ENCODE data around the gene CLASP1. TPM values are rescaled to one million over a fixed set of nuclear protein-coding genes. Genes with fewer than 3 reads are reported as not detected.

The CLASP1 gene
- total RNA-seq, 1 experiment from 2014 or later = 45.9 TPM

GRCh38 chr2:121513597-121514333 lies 135.5 kb downstream of the CLASP1 start:
- Histone ChIP-seq H3K9ac (ENCODE audit: extremely low read depth, insufficient read length, low read length) (no peak overlapping the region), H3K14ac (ENCODE audit: insufficient read depth, low read length) (no peak overlapping the region), H2BK20ac (ENCODE audit: low read depth, low read length, poor library complexity, severe bottlenecking) (no peak overlapping the region), H3K23me2 (ENCODE audit: insufficient read length, low read depth, low read length, poor library complexity, severe bottlenecking) (no peaks in the 10 kb centered on the region), H4K91ac (ENCODE audit: insufficient read length, low read depth, low read length) (no peak overlapping the region), H3K56ac (ENCODE audit: insufficient read length, low read depth, low read length) (no peak overlapping the region), H3K79me1 (ENCODE audit: insufficient read depth, low read depth, low read length, poor library complexity, severe bottlenecking) (no peaks in the 10 kb centered on the region), H3K23ac (ENCODE audit: insufficient read length, low read depth, low read length) (no peak overlapping the region), H3K4me1 (ENCODE audit: insufficient read depth, low read length) (no peaks in the 10 kb centered on the region), H3K4ac (ENCODE audit: low read depth, low read length) (no peak overlapping the region), H4K8ac (replicated peaks; ENCODE audit: insufficient read length, low read depth, low read length) (no peak overlapping the region), H2BK5ac (ENCODE audit: insufficient read length, low read length) (no peak overlapping the region), H3K9me3 (ENCODE audit: control insufficient read depth, low read depth, low read length) (no peaks in the 10 kb centered on the region), H3K27me3 (ENCODE audit: insufficient read depth, low read length) (no peaks in the 10 kb centered on the region), H2BK120ac (ENCODE audit: low read depth, low read length, poor library complexity, severe bottlenecking) (no peak overlapping the region), H2BK15ac (ENCODE audit: low read depth, low read length) (no peak overlapping the region), H3K27ac (ENCODE audit: insufficient read length, low read depth, low read length) (no peak overlapping the region), H2AK5ac (ENCODE audit: insufficient read length, low read length) (no peak overlapping the region), H4K5ac (ENCODE audit: insufficient read length, low read depth, low read length) (no peak overlapping the region), H4K20me1 (ENCODE audit: control insufficient read depth, insufficient read depth, insufficient read length) (no peaks in the 10 kb centered on the region), H3K4me2 (ENCODE audit: insufficient read depth, insufficient read length, low read length) (no peak overlapping the region), H3K18ac (ENCODE audit: insufficient read length, low read depth, low read length) (no peak overlapping the region), H3T11ph (ENCODE audit: low read length) (no peak overlapping the region), H3K79me2 (ENCODE audit: insufficient read depth, low read length) (no peaks in the 10 kb centered on the region), H2BK12ac (ENCODE audit: insufficient read length, low read depth, low read length) (no peak overlapping the region), H2AFZ (ENCODE audit: low read length) (no peak overlapping the region)
- H3K4me1 Mint-ChIP-seq = peaks cover 10 to 17% of the 10 kb centered on the region in 2 experiments
- no peaks in the 10 kb centered on the region for H3K9me3 Mint-ChIP-seq
- H3K4me3 Mint-ChIP-seq = peak overlapping the region in 1 of 2 experiments; percentile 30; a peak in 1 of 5 replicates
- no peak for TF ChIP-seq CTCF (conservative IDR thresholded peaks at IDR 0.05)
- no CpG with 5 or more reads among the region's 3 CpGs for WGBS (ENCODE audit: extremely low coverage, insufficient read length, low lambda C conversion rate)
- peak overlapping the region; percentile 27 to 87 (median 63) for H3K27ac Mint-ChIP-seq
- H3K27me3 Mint-ChIP-seq (ENCODE audit: low read depth) = no peaks in the 10 kb centered on the region
- DNase-seq = no peak
- peaks cover 0 to 34% (median 20%) of the 10 kb centered on the region in 3 experiments; a peak in 6 of 7 replicates for H3K36me3 Mint-ChIP-seq (ENCODE audit: insufficient read depth in 1 of 3, low read depth in 3 of 3)

All from H9 (cell line).